ENCODE measurements around the gene MCEE.
A peak's percentile ranks its signal among the peaks of the same experiment; 100 is the strongest.
"Not testable (repeated sequence)": the region's sequence is repeated elsewhere in the genome, so short reads cannot be mapped to it uniquely, and the experiment has no call there.

Gene MCEE

DNA sequence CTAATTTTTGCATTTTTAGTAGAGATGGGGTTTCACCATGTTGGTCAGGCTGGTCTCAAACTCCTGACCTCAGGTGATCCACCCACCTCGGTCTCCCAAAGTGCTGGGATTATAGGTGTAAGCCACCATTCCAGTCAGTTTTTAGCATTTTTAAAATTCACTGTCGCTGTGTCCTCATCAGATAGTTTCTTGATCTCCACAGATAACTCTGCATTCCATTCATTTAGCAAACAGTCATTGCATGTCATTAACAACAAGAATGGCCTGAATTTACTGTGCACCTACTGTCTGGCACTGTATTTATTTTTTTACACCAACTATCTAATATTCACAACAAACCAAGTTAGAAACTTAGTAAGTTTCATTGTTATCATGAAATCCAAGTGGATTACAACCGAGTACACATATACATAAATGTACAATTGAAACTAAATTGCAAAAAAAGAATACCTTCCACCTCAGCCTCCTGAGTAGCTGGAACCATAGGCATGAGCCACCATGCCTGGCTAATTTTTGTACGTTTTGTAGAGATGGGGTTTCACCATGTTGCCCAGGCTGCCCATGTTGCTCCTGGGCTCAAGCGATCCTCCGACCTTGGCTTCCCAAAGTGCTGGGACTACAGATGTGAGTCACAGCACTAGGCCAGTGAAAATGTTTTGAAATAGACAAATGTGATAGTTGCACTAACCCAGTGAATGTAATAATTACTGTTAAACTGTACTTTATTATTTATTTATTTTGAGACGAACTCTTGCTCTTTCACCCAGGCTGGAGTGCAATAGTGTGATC, 4.3 kb downstream of the MCEE start:
- no peak for DNase-seq

DNA sequence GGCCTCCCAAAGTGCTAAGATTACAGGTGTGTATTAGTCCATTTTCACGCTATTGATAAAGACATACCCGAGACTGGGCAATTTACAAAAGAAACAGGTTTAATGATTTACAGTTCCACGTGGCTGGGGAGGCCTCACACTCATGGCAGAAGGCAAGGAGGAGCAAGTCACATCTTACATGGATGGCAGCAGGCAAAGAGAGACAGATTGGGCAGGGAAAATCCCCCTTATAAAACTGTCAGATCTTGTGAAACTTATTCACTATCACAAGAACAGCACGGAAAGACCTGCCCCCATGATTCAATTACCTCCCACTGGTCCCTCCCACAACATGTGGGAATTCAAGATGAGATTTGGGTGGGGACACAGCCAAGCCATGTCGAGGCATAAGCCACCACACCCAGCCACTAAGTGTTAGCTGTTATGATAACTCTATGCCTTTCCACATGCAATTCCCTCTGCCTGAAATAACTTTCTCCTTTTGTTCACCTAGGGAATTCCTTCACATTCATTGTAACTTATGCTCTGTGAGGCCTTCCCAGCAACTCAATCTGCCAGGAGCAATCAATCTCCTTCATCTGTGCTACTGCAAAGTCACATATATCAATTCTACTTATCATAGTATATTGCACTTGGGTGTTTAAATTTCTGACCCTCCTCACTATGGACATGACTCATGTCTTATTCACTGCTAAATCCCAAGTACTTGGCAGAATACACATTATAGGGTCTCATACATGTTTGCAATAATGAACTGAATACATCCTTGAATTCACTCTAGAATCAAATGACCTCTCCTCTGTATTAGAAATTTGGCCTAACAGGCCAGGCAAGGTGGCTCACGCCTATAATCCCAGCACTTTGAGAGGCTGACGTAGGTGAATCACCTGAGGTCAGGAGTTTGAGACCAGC, 7.4 kb downstream of the MCEE start:
- DNase-seq = no peak

DNA sequence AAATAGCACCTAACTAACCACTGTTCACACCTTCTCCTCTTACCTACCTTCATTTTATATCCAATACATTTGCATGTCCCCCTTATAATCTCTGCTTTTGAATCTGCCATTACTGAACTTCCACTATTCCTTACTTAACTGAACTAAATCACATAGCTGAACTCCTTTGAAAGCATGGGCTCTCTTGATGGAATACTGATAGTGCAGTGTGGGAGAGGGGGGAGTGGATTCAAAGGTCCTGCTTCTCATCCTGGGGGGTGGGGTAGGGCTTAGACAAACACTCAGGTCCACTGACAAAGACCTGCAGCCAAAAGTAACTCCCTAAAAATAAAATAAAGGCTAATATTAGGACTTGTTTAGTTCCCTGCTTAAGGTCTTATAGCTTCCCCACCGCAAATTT, 8.6 kb downstream of the MCEE start:
- DNase-seq = no peak

GRCh38 chr2:71120195-71120594, 9.8 kb downstream of the MCEE start:
- DNase-seq = no peak

GRCh38 chr2:71117063-71117462, 13.0 kb downstream of the MCEE start:
- no peak for DNase-seq

- no peak for DNase-seq
These were observed 16.2 kb downstream of the MCEE start for GRCh38 chr2:71113843-71114242.

DNA sequence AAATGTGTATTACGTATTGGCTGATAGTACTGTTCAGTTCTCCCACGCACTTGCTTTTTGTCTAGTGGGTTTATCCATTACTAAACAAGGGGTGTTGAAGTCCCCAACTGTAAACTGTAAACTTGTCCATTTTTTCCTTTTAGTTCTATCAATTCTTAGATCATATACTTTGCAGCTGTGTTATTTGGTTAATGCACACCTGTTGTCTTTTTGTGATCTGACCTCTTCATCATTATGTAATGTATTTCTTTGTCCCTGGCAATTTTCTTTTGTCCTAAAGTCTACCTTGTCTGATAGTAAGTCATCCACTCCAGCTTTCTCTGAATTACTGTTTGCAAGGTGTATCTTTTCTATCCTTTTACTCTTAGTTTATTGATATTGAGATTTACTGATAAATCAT, 21.9 kb downstream of the MCEE start:
- no peak for DNase-seq

DNA sequence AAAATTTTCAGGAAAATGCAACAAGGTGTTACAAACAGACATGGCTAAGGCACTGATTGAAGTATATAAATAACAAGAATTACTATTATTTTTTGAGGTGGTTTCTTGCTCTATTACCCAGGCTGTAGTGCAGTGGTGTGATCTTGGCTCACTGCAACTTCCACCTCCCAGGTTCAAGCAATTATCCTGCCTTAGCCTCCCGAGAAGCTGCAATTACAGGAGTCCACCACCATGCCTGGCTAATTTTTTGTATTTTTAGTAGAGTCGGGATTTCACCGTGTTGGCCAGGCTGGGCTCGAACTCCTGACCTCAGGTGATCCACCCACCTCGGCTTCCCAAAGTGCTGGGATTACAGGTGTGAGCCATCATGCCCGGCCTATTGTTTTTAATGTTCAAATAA, 23.6 kb downstream of the MCEE start:
- not testable (repeated sequence) for DNase-seq

GRCh38 chr2:71103809-71104208, 26.2 kb downstream of the MCEE start:
- DNase-seq = no peak

DNA sequence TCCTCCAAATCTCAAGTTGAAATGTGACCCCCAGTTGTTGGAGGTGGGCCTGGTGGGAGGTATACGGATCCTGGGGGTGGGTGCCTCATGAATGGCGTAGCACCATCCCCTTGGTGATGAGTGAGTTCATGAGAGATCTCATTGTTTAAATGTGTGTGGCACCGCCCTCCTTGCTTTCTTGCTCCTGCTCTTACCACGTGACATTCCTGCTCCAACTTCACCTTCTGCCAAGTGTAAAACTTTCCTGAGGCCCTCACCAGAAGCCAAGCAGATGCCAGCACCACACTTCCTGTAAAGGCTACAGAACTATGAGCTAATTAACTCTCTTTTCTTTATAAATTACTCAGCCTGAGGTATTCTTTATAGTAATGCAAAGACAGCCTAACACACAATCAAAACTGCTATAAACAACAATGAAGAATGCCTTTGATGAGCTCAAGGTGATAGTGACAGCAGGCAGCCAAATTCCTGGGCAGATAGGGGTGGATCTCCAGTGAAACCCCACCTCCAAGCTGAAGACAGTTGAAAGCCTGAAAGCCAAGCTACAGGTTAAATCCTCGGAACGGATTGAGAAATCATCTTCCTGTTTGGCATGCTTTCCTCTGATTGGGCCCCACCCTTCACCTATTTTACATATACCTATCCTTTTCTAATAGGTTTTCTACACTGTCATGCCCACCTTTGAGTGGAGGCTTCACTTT, 26.9 kb downstream of the MCEE start:
- no peak for DNase-seq

DNA sequence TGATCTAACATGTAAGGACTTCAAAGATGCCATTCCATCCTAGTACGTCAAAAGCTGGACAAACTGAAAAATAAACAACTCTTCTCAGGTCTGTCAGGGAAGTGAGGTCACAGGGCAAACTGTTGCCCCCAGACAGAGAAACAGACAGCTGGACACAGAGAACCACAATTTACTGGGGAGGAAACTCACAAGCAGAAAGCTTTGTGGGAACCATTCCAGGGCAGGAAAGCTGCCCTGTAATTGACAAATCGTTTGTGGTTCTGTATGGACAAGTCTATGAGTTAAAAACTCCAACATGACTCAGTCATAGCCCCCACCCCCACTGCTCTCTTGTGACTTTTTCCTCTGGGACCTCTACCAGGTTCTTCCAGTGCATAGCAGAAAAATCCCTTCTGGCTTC, 28.4 kb downstream of the MCEE start:
- DNase-seq = no peak

GRCh38 chr2:71100195-71100964, 29.6 kb downstream of the MCEE start:
- peak; percentile 58 to 71 for DNase-seq

DNA sequence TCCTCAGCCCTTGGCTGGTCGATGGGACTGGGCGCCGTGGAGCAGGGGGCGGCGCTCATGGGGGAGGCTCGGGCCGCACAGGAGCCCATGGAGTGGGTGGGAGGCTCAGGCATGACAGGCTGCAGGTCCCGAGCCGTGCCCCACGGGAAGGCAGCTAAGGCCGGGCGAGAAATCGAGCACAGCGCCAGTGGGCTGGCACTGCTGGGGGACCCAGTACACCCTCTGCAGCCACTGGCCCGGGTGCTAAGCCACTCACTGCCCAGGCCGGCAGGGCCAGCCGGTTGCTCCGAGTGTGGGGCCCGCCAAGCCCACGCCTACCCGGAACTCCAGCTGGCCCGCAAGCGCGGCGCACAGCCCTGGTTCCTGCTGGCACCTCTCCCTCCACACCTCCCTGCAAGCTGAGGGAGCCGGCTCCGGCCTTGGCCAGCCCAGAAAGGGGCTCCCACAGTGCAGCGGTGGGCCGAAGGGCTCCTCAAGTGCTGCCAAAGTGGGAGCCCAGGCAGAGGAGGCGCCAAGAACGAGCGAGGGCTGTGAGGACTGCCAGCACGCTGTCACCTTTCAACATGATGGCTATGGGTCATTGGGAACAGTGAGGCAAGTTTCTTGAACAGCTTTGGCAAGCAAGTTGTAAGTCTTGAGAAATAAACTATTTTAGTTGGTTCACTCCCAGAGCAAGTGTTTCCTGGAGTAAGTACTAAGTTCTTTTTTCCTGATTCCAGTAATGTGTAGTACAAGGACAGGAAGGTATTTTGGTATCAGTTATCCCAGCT, 37.4 kb downstream of the MCEE start:
- not testable (repeated sequence) for DNase-seq

DNA sequence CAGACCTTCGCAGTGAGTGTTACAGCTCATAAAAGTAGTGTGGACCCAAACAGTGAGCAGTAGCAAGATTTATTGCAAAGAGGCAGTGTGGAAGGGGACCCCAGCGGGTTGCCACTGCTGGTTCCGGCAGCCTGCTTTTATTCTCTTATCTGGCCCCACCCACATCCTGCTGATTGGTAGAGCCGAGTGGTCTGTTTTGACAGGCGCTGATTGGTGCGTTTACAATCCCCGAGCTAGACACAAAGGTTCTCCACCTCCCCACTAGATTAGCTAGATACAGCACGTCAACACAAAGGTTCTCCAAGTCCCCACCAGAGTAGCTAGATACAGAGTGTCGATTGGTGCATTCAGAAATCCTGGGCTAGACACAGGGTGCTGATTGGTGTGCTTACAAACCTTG, 38.2 kb downstream of the MCEE start:
- DNase-seq = not testable (repeated sequence)

- DNase-seq = not testable (repeated sequence)
These were observed 40.6 kb downstream of the MCEE start for GRCh38 chr2:71089475-71089874.

GRCh38 chr2:71085325-71086003, 44.6 kb downstream of the MCEE start:
- not testable (repeated sequence) for DNase-seq

GRCh38 chr2:71083752-71084312, 46.2 kb downstream of the MCEE start:
- not testable (repeated sequence) for DNase-seq

GRCh38 chr2:71083297-71083696, 46.7 kb downstream of the MCEE start:
- not testable (repeated sequence) for DNase-seq

DNA sequence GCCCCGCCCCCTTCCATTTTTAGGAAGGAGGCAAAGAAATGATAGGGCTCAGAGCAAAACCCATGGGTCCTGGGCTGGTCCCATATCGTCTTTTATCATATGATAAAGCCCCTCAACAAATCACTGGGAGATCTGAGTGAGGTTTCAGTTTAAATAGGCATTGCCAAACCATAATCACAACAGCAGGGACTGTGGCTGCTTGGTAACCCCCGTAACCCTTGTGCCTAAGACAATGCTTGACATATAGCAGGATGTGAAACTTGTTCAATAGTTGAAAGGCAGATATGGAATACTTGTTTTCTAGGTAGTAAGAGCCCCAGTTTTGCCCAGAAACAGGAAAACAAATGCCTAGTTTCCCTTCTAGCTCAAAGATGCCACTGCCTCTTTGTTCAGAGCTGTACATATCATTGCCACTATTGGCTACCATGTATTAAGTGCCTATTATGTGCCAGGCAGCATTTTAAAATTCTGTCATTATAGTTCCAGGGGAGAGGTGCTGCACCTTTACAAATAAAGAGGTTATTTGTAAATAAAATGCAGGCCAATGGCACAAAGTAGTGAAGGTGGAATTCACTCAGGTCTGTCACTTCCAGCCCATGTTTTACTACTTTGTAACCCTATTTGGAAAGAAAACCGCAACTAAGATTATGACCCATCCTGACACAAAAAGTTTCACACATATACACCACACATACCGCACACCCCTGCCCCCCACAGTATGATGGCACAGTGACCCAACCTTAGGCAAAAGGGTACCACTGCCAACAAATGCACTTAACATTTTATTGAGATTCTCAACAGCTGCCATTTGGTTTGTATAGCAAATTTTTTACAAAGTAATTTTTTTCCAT, 47.4 kb downstream of the MCEE start:
- peak; percentile 70 to 77 for DNase-seq

- DNase-seq = no peak
These were observed 51.4 kb downstream of the MCEE start for GRCh38 chr2:71078624-71079023.

Data from activated CD4-positive, alpha-beta T cell treated with anti-CD3 and anti-CD28 coated beads, Interleukin-2, amount 50 U/mL, for 48 hours (primary cell).